ENCODE measurements around the gene FGD5. TPM values are rescaled to one million over a fixed set of nuclear protein-coding genes. Genes with fewer than 3 reads are reported as not detected.

FGD5 gene
- total RNA-seq, 4 donors from 2014 or later = 10.0 to 66.8 (median 19.2) TPM

- Histone ChIP-seq H3K36me3 (no peaks in the 10 kb centered on the region), H3K27me3 (no peaks in the 10 kb centered on the region), H3K4me1 (no peaks in the 10 kb centered on the region), H3K4me3 (no peak overlapping the region), H3K27ac (no peak overlapping the region), H3K9me3 (no peaks in the 10 kb centered on the region)
- no peak for DNase-seq
- no peak for TF ChIP-seq CTCF (IDR thresholded peaks at IDR 0.05)
- no peak for TF ChIP-seq POLR2A (IDR thresholded peaks at IDR 0.05)
- intact Hi-C loops (cut with DNase I; ENCODE audit: low total_unique reads) = no loop called here
Observed at GRCh38 chr3:14962762-14963161, 144.0 kb downstream of the FGD5 start.

GRCh38 chr3:14967285-14967684, 148.5 kb downstream of the FGD5 start:
- Histone ChIP-seq H3K27me3 (no peaks in the 10 kb centered on the region), H3K4me3 (no peak overlapping the region), H3K27ac (no peak overlapping the region), H3K36me3 (no peaks in the 10 kb centered on the region), H3K4me1 (no peaks in the 10 kb centered on the region), H3K9me3 (no peaks in the 10 kb centered on the region)
- intact Hi-C loops (cut with DNase I; ENCODE audit: low total_unique reads) = no loop called here
- no peak for DNase-seq
- TF ChIP-seq POLR2A (IDR thresholded peaks at IDR 0.05) (no peak), CTCF (IDR thresholded peaks at IDR 0.05) (no peak)

- intact Hi-C loops (cut with DNase I; ENCODE audit: low total_unique reads) = no loop called here
- no peak overlapping the region for H3K4me3 ChIP-seq
- no peak overlapping the region for H3K27ac ChIP-seq
- no peaks in the 10 kb centered on the region for H3K9me3 ChIP-seq
- no peaks in the 10 kb centered on the region for H3K27me3 ChIP-seq
- no peak for TF ChIP-seq POLR2A (IDR thresholded peaks at IDR 0.05)
- TF ChIP-seq CTCF (IDR thresholded peaks at IDR 0.05) = no peak
- DNase-seq = no peak
- no peaks in the 10 kb centered on the region for H3K36me3 ChIP-seq
- H3K4me1 ChIP-seq = no peaks in the 10 kb centered on the region
Observed at GRCh38 chr3:14969671-14970070, 150.9 kb downstream of the FGD5 start.

GRCh38 chr3:14976317-14976716, 157.6 kb downstream of the FGD5 start:
- Histone ChIP-seq H3K4me3 (no peak overlapping the region), H3K36me3 (no peaks in the 10 kb centered on the region), H3K4me1 (no peaks in the 10 kb centered on the region), H3K27ac (no peak overlapping the region), H3K27me3 (no peaks in the 10 kb centered on the region), H3K9me3 (no peaks in the 10 kb centered on the region)
- TF ChIP-seq CTCF (IDR thresholded peaks at IDR 0.05) = no peak
- no peak for TF ChIP-seq POLR2A (IDR thresholded peaks at IDR 0.05)
- DNase-seq = no peak
- intact Hi-C loops (cut with DNase I; ENCODE audit: low total_unique reads) = no loop called here

GRCh38 chr3:14980689-14981088, 161.9 kb downstream of the FGD5 start:
- intact Hi-C loops (cut with DNase I; ENCODE audit: low total_unique reads) = no loop called here
- no peaks in the 10 kb centered on the region for H3K4me1 ChIP-seq
- H3K36me3 ChIP-seq = no peaks in the 10 kb centered on the region
- DNase-seq = no peak
- no peak overlapping the region for H3K27ac ChIP-seq
- H3K9me3 ChIP-seq = no peaks in the 10 kb centered on the region
- no peak overlapping the region for H3K4me3 ChIP-seq
- TF ChIP-seq CTCF (IDR thresholded peaks at IDR 0.05) (no peak), POLR2A (IDR thresholded peaks at IDR 0.05) (no peak)
- H3K27me3 ChIP-seq = no peaks in the 10 kb centered on the region

Other genes starting within 250 kb of the FGD5 start
- 10 to 100 TPM in 2 of 4 donors, 1 to 10 TPM in 2; 5.3 to 33.1 (median 14.4) TPM for gene CCDC174, start 167.2 kb upstream of the FGD5 start, total RNA-seq
- gene C3orf20, start 143.8 kb upstream of the FGD5 start, total RNA-seq = under 1 TPM in 2 of 4 donors, not detected in 2; 0.07 to 0.73 TPM
- gene NR2C2, start 128.6 kb downstream of the FGD5 start, total RNA-seq = 10 to 100 TPM; 29.7 to 78.3 (median 61.0) TPM
- gene MRPS25, start 246.4 kb downstream of the FGD5 start, total RNA-seq = 10 to 100 TPM in 3 of 4 donors, 1 to 10 TPM in 1; 6.2 to 49.8 (median 18.6) TPM

Data from uterus (tissue), 4 donors.